HG03095 (cell line): ENCODE results near the gene COL23A1.
"Not testable (repeated sequence)": the region's sequence is repeated elsewhere in the genome, so short reads cannot be mapped to it uniquely, and the experiment has no call there.

Source experiments
- ATAC-seq: cut with Tn5 transposase; IDR thresholded peaks from one replicate; pipeline ENCODE4 v1.9.1; 2021; ENCODE audit warnings: moderate library complexity; ENCODE audit not compliant: unreplicated experiment

Gene COL23A1

DNA sequence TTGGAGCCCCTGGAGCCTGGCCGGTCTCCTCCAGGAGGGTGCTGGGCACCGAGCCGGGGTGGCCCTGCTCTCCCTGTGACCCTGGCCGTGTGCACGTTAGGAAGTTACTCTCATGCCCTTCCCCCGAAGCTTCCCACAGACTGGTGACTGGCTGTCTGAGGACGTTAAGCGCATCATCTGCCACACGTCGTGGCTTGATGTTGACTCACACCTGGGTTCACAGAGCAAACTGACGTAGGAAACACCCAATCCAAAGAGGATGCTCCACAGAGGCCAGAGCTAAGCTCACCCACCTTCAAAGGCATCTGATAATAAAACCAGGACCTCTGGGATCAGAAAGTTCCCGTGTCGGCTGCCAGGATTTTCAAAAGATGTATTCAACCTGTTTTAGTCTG, 204.7 kb downstream of the COL23A1 start:
- ATAC-seq: no peak

GRCh38 chr5:178384816-178385495, 205.2 kb downstream of the COL23A1 start:
- ATAC-seq: no peak

DNA sequence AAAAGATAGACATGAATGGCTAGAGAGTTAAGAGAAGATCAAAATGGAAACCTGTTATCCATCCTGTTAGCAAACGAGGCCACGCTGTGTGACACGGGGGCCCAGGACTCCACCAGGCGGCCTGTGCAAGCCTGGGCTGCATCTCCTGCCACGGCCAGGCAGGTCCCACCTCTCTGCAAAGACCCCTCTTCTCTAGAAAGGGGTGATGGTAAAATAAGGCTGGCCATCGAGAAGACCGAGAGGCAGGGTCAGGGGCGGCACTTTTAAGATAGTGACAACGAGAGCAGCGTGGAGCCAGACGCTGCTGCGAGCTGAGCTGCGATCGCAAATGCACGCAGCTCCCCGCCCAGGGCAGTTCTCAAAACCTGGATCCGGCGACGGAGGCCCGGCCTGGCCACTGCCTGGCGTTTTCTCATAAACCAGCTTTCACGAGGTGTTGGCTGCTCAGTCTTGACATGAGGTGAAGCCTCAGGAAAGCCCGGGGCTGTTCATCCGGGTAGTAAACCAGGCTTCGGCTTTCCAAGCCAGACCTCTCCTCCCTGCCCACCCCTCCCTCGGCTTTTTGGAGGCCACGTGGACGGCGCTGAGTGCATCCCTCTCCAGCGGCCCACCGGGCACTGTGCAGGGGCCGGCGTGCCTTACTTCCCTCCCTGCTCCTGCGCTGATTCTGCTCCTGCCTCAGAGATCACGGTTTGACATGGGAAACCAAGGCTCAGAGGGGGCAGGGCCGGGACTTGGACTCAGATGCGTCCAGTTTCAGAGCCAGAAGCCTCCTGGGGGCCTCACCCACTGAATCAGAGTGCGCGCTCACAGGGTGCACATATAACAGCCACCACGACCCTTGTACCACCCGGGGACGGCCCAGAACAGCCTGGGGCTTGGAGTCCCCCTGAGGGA, 206.0 kb downstream of the COL23A1 start:
- ATAC-seq: no peak

DNA sequence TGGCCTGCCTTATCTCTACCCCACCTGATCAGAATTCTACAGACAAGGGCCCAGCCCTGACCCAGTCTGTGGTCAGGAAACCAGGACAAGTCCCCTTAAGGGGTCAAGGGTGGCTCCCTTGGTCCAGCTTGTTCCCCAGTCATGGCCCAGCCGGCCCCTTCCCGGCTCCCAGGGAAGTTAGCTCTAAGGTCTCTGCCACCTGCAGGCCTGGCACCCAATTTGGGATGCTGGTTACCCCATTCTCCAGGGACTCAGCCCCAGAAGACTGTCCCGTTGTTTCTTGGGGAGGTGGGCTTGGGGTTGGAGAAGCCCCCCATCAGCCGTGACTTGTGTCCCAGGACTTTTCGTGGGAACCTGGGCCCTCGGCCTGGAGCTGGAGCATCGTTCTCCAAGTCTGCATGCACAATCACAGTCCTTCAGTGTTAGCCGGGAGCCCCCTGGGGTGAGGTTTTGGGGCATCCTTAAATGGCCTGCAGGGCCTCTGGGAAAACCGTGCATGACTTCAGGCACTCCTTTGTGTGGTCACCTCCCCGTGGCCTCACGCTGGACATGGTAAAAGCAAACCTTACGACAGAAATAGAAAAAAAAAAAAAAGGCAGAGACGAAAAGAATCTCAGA, 206.8 kb downstream of the COL23A1 start:
- ATAC-seq: no peak

GRCh38 chr5:178382754-178383164, 207.4 kb downstream of the COL23A1 start:
- no peak for ATAC-seq

- ATAC-seq: no peak
These were observed 208.1 kb downstream of the COL23A1 start for GRCh38 chr5:178381921-178382695.

DNA sequence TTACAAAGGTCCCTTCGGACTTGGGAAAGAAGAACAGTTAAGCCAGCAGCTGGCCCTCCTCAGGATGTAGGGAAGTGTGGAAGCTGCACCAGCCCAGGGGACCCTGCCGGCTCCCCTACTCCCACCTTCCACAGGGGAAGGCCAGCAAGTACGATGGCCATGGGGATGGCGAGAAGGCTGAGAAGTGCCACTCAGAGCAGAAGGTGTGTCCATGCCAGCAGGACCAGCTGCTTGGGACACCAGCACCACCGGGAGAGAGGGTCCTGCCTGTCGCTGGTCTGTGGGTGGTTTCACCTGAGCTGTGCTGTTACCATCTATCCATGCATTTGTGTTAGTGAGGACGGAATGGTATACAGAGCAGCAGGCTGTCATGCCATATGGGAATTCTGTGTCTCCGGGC, 209.0 kb downstream of the COL23A1 start:
- no peak for ATAC-seq

- ATAC-seq: no peak
These were observed 209.6 kb downstream of the COL23A1 start for GRCh38 chr5:178380541-178381074.

DNA sequence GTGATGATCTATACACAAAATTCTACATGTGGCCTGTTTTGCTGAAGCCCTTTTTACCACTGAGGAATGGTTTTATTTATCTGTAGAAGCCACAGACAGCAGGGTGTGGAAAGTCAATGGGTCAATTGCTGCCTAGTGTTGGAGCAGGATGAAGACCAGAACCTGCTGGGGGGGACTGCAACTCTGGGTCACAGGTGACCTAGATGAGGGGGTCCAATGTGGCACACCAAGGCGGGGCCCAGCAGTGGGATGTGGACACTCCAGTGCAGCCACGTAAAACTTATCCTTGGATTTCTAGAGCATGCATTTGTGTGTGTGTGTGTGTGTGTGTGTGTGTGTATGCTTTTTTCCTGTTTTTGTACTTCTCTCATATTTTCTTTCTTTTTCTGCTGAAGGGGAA, 210.1 kb downstream of the COL23A1 start:
- ATAC-seq: no peak

- no peak for ATAC-seq
These were observed 211.4 kb downstream of the COL23A1 start for GRCh38 chr5:178378527-178379484.

DNA sequence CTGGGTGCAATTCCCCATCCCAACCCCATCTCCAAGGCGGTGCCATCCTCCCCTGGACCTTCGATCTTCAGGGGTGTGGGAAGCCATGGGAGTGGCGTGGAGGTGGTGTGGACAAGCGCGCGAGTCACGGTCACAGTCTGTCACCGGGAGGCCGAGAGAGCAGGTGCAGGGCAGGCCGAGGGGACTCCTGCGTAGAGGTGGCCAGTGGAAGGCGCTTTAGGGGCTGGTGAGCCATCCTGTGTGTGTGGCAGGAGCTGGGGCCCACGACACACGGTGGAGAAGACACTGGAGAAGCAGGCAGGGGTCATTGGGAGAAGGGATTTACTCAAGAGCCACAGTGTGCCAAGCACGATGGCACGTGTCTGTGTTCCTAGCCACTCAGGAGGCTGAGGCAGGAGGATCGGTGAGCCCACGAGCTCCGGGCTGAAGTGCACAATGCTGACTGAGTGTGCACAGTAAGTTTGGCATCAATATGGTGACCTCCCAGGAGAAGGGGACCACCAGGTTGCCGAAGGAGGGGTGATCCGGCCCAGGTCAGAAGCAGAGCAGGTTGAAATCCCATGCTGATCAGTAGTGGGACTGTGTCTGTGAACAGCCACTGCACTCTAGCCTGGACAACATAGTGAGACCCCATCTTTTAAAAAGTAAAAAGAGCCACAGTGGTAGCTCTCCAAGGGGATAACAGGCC, 212.5 kb downstream of the COL23A1 start:
- ATAC-seq: no peak

DNA sequence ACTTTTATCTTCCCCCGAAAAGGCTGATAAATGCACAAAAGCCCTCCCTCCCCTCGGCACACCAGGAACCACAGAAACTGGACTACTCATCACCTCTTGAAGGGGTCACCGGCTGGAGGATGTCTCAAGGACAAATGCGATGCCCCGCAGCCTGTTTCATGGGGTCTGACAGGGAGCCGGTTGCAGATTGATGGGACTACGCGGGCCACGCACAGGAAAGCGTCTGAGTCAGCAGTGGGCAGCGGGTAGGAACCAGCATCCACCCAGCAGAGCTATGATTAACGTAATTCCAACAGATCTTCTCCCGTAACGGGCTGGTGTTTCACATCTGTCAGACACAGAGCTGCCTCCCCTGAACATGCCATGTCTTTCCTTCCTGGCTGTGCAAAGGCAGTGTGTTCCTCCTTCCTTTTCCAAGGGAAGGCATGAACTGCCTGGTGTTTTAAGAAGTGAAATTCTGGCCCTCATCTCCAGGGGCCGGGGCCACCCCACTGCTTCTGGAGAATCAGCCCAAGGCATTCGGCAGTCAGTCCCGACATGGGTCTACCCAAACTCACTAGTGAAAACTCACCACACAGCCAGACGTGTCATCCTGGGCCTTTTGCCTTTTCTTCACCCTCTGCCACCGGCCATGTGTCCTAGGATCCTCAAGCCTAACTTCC, 213.1 kb downstream of the COL23A1 start:
- ATAC-seq: no peak

DNA sequence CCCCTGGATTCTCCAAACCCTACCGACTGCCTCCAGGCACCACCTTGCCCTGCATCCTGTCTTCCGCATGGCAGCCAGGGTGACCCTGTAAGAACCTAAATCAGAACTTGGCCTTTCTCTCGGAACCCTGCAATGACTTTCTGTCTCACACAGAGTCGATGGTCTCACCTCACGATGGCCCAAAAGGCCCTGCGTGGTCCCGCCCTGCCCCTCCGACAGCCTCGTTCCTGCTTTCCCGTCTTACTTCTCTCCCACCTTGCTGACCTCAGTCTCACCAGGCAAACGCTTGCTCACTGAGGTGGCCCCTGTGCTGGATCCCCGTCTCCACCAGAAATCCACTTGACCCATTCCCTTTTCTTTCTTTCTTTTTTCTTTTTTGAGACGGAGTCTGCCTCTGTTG, 214.8 kb downstream of the COL23A1 start:
- no peak for ATAC-seq

DNA sequence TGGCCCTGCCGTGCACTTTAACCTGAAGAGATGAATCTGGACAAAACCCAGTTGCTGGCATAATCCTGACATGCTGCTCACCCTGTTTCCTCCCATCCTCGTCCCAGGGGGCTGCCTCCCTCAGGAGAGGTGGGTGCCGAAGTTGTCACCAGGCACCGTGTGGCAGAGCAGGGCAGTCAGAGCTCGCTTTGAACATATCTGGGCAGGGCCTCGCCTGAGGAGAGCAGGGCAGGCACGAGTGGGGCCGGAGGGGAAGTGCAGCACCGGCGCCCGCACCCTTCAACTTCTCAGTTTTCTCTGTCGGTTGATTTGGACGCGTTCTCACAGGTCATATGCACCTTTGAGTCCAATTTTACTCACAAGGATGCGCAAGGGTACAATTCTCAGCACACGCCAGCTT, 216.5 kb downstream of the COL23A1 start:
- ATAC-seq: no peak

- ATAC-seq: no peak
These were observed 218.0 kb downstream of the COL23A1 start for GRCh38 chr5:178372142-178372571.

- ATAC-seq: no peak
These were observed 218.7 kb downstream of the COL23A1 start for GRCh38 chr5:178371362-178372111.

GRCh38 chr5:178370102-178370501, 220.1 kb downstream of the COL23A1 start:
- no peak for ATAC-seq

GRCh38 chr5:178369469-178369868, 220.7 kb downstream of the COL23A1 start:
- ATAC-seq: not testable (repeated sequence)
